HG02798 (cell line): Measurements from ENCODE around the gene TESK1.
"Not testable (repeated sequence)": the region's sequence is repeated elsewhere in the genome, so short reads cannot be mapped to it uniquely, and the experiment has no call there.

Experiments used
- ATAC-seq: cut with Tn5 transposase; IDR thresholded peaks from one replicate; pipeline ENCODE4 v1.9.1; 2021; ENCODE audit warnings: mild to moderate bottlenecking; ENCODE audit not compliant: unreplicated experiment, poor library complexity

The TESK1 gene

GRCh38 chr9:35611230-35611797 lies 6.3 kb downstream of the TESK1 start:
- peak; percentile 64 for ATAC-seq

- ATAC-seq: not testable (repeated sequence)
Measured at GRCh38 chr9:35612066-35612465, 7.0 kb downstream of the TESK1 start.

- no peak for ATAC-seq
Measured at GRCh38 chr9:35612843-35613242, 7.8 kb downstream of the TESK1 start.

- no peak for ATAC-seq
Measured at GRCh38 chr9:35615981-35616680, 11.1 kb downstream of the TESK1 start.

- peak; percentile 42 for ATAC-seq
Measured at GRCh38 chr9:35616681-35617459, 11.8 kb downstream of the TESK1 start.

GRCh38 chr9:35617548-35617947 lies 12.5 kb downstream of the TESK1 start:
- no peak for ATAC-seq

GRCh38 chr9:35618325-35618727 lies 13.3 kb downstream of the TESK1 start, which contains the start of gene CD72:
Gene CD72, minus strand, starts transcription at chr9:35618413. Its CDS starts 110 bp downstream, at chr9:35618303.
- ATAC-seq: no peak

- ATAC-seq: peak; percentile 44
Measured at GRCh38 chr9:35618854-35619799, 14.1 kb downstream of the TESK1 start.

- peak; percentile 59 for ATAC-seq
Measured at GRCh38 chr9:35619800-35620158, 14.7 kb downstream of the TESK1 start.

- ATAC-seq: no peak
Measured at GRCh38 chr9:35627575-35627974, 22.5 kb downstream of the TESK1 start.

GRCh38 chr9:35628389-35628991 lies 23.4 kb downstream of the TESK1 start:
- ATAC-seq: no peak

- ATAC-seq: no peak
Measured at GRCh38 chr9:35629597-35629996, 24.5 kb downstream of the TESK1 start.

GRCh38 chr9:35635730-35636129 lies 30.7 kb downstream of the TESK1 start:
- ATAC-seq: no peak

- ATAC-seq: no peak
Measured at GRCh38 chr9:35636135-35636876, 31.2 kb downstream of the TESK1 start.

- ATAC-seq: not testable (repeated sequence)
Measured at GRCh38 chr9:35636877-35637246, 31.8 kb downstream of the TESK1 start.

- not testable (repeated sequence) for ATAC-seq
Measured at GRCh38 chr9:35637427-35637955, 32.4 kb downstream of the TESK1 start.

- ATAC-seq: not testable (repeated sequence)
Measured at GRCh38 chr9:35638751-35639150, 33.7 kb downstream of the TESK1 start.

GRCh38 chr9:35639225-35639624 lies 34.2 kb downstream of the TESK1 start:
- not testable (repeated sequence) for ATAC-seq

- no peak for ATAC-seq
Measured at GRCh38 chr9:35639631-35640030, 34.6 kb downstream of the TESK1 start.
